Testis (tissue), 3 donors: ENCODE results near the gene CPTP. TPM values are rescaled to one million over a fixed set of nuclear protein-coding genes. Genes with fewer than 3 reads are reported as not detected.

Experiments
- DNase-seq: peaks from one replicate; pipeline ENCODE4 v3.0.0-alpha.2; 2019
- H3K27ac ChIP-seq, 2 donors: fragments of 200-600 bp; sonication (generic); one replicate each; pipeline ENCODE4 v1.5.1; 2019
- H3K27me3 ChIP-seq: fragments of 200-600 bp; sonication (generic); one replicate; pipeline ENCODE4 v1.5.1; 2019
- H3K36me3 ChIP-seq: fragments of 200-600 bp; sonication (generic); one replicate; pipeline ENCODE4 v1.5.1; 2017; ENCODE audit warnings: low read depth; ENCODE audit errors: missing control alignments
- H3K4me1 ChIP-seq: fragments of 200-600 bp; sonication (generic); one replicate; pipeline ENCODE4 v1.5.1; 2019
- H3K4me3 ChIP-seq, 2 donors: fragments of 200-600 bp; sonication (generic); one replicate each; pipeline ENCODE4 v1.5.1; 2017 to 2019
- H3K9me3 ChIP-seq: fragments of 200-600 bp; sonication (generic); one replicate; pipeline ENCODE4 v1.5.1; 2017
- CTCF ChIP-seq, 3 experiments: fragments of 450-650 bp in 2 of 3; fragments of 200-600 bp in 1 of 3; sonication (generic) in 1 of 3; IDR thresholded peaks; one replicate each; pipeline ENCODE4 v1.5.1; 2016 to 2019; ENCODE audit warnings: antibody characterized with exemption in 3 of 3, mild to moderate bottlenecking in 2 of 3, moderate library complexity in 1 of 3
- POLR2A ChIP-seq: fragments of 450-650 bp; IDR thresholded peaks from one replicate; pipeline ENCODE4 v1.6.1; 2017; ENCODE audit warnings: antibody characterized with exemption, mild to moderate bottlenecking, moderate library complexity
- WGBS, 2 donors: methylation state at CpG; one replicate each; pipeline ENCODE4 v1.1.5; 2018; 5-methylcytosine and 5-hydroxymethylcytosine counted together
- intact Hi-C: fragments of 100-400 bp; cut with DNase I; formaldehyde crosslinking; loops from one replicate; pipeline ENCODE4 v1.15.1; 2023; ENCODE audit warnings: low total_unique reads
- polyA plus RNA-seq: library from polyadenylated mRNA; stranded (reverse); fragments of 350-450 nt; fragmentation: Illumina TruSeq; extraction: RNeasy Lipid Tissue Mini Kit (QIAGEN cat#74804); gene quantifications from one replicate; pipeline ENCODE4 v1.2.3, GENCODE V29; 2014; ENCODE audit warnings: low read depth, low replicate concordance; ENCODE audit not compliant: insufficient read depth
- total RNA-seq, 2 donors: library from RNA; depleted of rRNA; stranded (reverse); fragments of >200 nt; gene quantifications; one replicate each; pipeline ENCODE4 v1.2.3, GENCODE V29; 2016

The CPTP gene
- total and polyA plus RNA-seq, 3 donors from 2014 or later = 64.4 to 129 (median 82.3) TPM

GRCh38 chr1:1336931-1337792, 12.6 kb downstream of the CPTP start:
- 96% methylated on average over 22 to 32 of the region's 32 CpGs for WGBS, 2 donors
- H3K27ac ChIP-seq = no peak overlapping the region
- no peak overlapping the region for H3K4me3 ChIP-seq
- peaks cover 8% of the 10 kb centered on the region for H3K4me1 ChIP-seq
- no peaks in the 10 kb centered on the region for H3K27me3 ChIP-seq
- H3K36me3 ChIP-seq = no peaks in the 10 kb centered on the region
- H3K9me3 ChIP-seq = no peaks in the 10 kb centered on the region
- intact Hi-C loops = no loop called here
- TF ChIP-seq CTCF (IDR thresholded peaks at IDR 0.05) (no peak), POLR2A (no peak)
- no peak for DNase-seq

- Histone ChIP-seq H3K27me3 (no peaks in the 10 kb centered on the region), H3K4me1 (peaks cover 8% of the 10 kb centered on the region), H3K4me3 (no peak overlapping the region), H3K27ac (no peak overlapping the region), H3K9me3 (no peaks in the 10 kb centered on the region), H3K36me3 (no peaks in the 10 kb centered on the region)
- 71 to 77% methylated on average over 17 to 18 of the region's 18 CpGs for WGBS, 2 donors
- TF ChIP-seq POLR2A (no peak), CTCF (IDR thresholded peaks at IDR 0.05) (no peak)
- intact Hi-C loops = no loop called here
- DNase-seq = no peak
Measured at GRCh38 chr1:1337793-1338147, 13.2 kb downstream of the CPTP start.

- no peaks in the 10 kb centered on the region for H3K36me3 ChIP-seq
- no peak overlapping the region for H3K27ac ChIP-seq
- no peak for TF ChIP-seq POLR2A
- TF ChIP-seq CTCF (IDR thresholded peaks at IDR 0.05) = no peak
- no peak for DNase-seq
- H3K27me3 ChIP-seq = no peaks in the 10 kb centered on the region
- H3K4me3 ChIP-seq = no peak overlapping the region
- intact Hi-C loops = no loop called here
- H3K4me1 ChIP-seq = peaks cover 4% of the 10 kb centered on the region
- WGBS, 2 donors = 90% methylated on average over 31 of the region's 36 CpGs; no CpG with 5 or more reads in 1 of the 2 donors
- no peaks in the 10 kb centered on the region for H3K9me3 ChIP-seq
Measured at GRCh38 chr1:1338278-1338677, 13.7 kb downstream of the CPTP start.

GRCh38 chr1:1340185-1340584, 15.6 kb downstream of the CPTP start:
- Histone ChIP-seq H3K4me3 (no peak overlapping the region), H3K4me1 (peaks cover 4% of the 10 kb centered on the region), H3K27ac (no peak overlapping the region), H3K9me3 (no peaks in the 10 kb centered on the region), H3K27me3 (no peaks in the 10 kb centered on the region), H3K36me3 (no peaks in the 10 kb centered on the region)
- TF ChIP-seq POLR2A (no peak), CTCF (IDR thresholded peaks at IDR 0.05) (no peak)
- intact Hi-C loops = no loop called here
- no peak for DNase-seq
- WGBS, 2 donors = 89 to 90% methylated on average over 5 to 23 of the region's 23 CpGs
